MV-4-11 (cell line): ENCODE results near the gene SETD2.
"Not testable (repeated sequence)": the region's sequence is repeated elsewhere in the genome, so short reads cannot be mapped to it uniquely, and the experiment has no call there.

Experiments
- DNase-seq: peaks from one replicate; lab custom pipeline; 2025; lab: John Stamatoyannopoulos, UW

The SETD2 gene

DNA sequence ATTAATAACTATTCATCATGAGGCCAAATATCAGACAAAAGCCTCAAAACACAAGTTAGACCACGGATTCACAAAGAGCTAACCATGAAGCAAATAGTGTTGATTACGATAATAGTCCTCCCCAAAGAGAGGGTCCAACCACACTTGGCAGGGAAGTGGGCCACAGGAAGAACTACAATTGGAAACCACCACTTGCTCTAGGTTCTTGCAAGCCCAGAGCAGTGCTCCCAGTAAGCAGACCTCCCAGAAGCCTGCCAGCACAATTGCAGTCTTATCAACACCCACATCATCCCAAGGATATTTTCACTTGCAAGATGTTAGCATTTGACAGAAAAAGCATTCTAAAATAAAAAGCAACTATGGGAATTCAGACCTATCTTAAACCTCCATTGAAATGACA is 11.3 kb downstream of the SETD2 start:
- DNase-seq = no peak

DNA sequence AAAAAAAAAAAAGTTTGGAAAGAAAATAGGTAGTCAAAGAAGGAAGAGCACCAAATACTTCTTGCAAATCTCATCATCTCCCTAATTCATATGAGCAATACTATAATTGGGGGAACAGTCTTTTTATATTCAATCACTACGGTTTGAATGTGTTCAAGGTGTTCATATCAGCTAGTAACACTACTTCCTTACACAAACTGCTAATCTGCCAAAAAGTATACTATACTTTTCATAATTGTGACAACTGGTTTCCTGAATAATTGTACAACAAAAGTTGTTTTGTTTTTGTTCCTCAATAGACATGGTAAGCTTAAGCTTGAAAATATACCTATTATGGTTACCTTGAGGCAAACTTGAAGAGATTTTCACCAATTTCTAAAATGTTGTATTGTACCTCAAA is 12.1 kb downstream of the SETD2 start:
- no peak for DNase-seq

DNA sequence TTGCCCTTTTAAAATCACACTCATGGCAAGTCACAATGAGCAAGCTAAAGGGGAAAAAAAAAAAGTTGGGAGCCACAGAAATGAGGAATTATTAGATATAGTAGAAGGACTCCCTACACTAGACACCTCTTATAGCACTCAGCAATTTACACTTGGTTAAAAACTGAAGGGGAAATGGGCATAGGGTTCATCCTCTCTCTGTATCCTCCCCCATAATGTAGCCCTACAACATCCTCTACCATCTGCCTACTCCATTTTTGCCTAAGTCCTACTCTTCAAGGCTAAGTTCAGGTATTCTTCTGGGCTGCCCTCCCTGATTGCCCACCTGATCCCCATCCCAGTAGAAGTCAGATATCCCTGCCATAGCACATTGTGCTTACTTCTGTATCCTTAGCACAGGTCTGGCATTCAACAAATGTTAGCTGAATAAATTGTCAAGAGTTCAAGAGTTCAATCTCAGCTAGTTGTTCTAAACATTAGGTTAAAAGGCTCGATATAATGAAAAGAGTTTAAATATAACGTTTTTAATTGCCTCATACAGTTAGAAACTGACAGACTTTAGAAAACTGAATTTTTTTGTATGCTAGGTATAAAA is 14.5 kb downstream of the SETD2 start:
- DNase-seq = no peak

DNA sequence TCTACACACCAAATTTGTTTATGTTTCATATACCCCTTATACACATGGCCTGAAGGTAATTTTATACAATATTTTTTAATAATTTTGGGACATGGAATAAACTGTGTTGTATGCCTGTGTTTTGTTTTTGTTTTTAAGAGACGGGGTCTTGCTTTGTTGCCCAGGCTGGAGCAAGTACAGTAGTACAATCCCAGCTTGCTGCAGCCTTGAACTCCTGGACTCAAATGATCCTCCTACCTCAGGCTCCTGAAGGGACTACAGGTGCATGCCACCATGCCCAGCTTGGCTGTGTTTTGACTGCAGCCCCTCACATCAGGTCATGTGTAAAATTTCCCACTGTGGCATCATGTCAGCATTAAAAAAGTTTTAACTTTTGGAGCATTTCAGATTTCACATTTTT is 18.6 kb downstream of the SETD2 start:
- no peak for DNase-seq

DNA sequence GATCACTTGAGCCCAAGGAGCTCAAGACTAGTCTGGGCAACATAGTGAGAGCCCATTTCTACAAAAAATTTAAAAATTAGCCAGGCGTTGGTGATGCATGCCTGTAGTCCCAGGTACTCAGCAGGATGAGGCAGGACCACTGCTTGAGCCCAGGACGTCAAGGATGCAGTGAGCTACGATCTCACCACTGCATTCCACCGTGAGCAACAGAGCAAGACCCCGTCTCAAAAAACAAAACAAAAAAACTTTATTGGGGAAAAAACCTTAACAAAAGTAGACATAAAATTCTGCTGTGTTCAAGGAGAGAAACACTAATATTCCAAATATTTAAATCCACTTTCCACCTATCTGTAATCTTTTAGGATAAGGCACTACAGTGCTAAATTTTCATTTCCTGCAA is 20.8 kb downstream of the SETD2 start:
- DNase-seq = no peak

DNA sequence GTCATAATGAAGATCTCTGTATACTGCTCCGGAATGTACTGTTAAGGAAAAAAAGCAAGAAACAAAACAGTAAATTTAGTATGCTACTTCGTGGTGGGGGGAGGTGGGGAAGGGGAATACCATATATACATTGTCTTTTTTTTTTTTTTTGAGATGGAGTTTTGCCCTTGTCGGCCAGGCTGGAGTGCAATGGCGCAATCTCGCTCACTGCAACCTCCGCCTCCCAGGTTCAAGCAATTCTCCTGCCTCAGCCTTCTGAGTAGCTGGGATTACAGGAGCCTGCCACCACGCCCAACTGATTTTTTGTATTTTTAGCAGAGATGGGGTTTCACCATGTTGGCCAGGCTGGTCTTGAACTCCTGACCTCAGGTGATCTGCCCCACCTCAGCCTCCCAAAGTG is 21.4 kb downstream of the SETD2 start:
- not testable (repeated sequence) for DNase-seq

DNA sequence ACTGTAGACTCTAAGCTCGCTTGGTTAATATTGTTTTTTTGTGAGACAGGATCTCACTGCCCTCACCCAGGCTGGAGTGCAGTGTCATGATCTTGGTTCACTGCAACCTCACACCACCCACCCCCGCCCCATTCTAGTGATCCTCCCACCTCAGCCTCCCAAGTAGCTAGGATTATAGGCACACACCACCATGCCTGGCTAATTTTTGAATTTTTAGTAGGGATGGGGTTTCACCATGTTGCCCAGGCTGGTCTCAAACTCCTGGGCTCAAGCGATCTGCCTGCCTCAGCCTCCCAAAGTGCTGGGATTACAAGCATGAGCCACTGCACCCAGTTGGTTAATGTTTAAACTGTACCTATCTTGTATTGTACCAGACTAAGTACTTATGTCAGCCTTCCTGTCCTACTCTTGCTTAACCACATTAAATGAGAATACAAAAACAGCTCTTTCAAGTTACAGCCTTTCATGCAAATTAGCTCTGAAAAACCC is 22.9 kb downstream of the SETD2 start:
- not testable (repeated sequence) for DNase-seq

DNA sequence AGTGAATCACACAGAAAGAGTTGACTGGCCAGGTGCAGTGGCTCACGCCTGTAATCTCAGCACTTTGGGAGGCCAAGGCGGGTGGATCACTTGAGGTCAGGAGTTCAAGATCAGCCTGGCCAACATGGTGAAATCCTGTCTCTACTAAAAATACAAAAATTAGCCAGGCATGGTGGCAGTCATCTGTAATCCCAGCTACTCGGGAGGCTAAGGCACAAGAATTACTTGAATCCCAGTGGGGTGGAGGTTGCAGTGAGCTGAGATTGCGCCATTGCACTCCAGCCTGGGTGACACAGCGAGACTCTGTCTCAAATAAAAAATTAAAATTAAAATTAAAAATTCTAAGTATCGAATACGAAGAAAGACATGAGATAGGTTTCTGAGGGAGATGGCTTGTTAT is 23.4 kb downstream of the SETD2 start:
- DNase-seq = not testable (repeated sequence)

DNA sequence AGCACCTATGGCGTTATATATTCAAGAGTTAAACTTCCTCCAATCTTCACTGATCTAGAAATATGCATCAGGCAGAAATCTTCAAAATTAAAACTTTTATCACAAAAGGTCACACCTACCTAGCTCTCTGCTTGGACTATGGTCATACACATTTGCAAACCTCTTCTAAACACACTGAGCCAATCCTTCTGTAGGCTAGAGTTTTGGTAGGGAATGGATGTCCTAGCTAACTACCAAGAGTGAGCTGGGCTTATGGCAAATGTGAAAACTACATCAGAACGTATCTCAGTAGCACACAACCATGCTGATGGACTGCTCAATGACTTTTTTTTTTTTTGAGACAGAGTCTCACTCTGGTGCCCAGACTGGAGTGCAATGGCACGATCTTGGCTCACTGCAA is 29.6 kb downstream of the SETD2 start:
- no peak for DNase-seq

DNA sequence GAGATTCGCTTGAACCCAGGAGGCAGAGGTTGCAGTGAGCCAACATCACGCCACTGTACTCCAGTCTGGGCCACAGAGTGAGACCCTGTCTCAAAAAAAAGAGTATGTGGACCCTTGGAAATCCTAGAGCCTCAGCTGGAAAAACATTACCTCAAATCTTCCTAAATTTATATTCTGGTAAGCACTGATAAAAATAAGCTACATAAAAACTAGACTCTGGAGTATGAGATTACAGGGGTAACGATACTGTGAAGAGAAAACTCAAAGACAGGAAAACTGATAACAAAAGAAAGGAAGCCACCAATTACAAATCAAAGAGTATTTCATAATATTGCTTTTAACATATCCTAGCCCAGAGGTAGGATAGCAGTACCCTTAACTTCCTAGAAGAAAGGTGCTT is 30.3 kb downstream of the SETD2 start:
- no peak for DNase-seq

DNA sequence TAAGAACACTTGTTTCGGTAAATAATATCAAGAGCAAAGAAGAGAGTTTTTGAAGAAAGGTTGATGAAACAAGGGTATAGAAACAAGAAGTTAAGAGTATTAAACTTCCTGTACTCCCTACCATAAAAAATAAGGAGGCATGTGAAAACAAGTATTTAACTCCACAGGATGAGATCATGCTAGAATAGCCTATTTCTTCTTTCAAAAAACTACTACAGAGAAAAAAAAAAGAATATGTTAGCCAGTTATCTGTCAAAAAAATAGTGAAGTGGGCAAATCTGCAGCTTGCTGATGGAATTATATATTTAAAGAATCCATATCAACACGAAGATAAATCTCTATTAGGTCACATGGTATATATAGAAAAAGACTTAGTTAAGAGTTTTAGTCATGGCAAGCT is 33.4 kb downstream of the SETD2 start:
- DNase-seq = no peak

DNA sequence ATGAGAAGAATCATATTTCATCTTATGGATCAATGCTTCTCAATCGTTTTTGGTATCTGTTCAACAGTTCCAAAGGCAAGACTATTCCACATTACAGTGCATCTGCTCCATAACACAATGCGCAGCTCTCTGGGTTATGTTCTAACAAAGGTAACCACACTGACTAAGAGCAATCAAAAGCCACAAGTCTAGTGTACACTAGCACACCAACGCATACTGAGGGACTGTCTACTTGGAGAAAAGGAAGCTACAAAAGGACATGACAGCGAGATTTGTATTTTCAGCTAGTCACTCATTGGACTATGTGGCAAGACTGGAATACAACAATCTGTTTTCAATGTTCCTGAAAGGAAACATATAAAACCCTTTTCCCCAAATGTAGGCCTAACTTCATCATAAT is 35.8 kb downstream of the SETD2 start:
- peak; percentile 17 for DNase-seq

DNA sequence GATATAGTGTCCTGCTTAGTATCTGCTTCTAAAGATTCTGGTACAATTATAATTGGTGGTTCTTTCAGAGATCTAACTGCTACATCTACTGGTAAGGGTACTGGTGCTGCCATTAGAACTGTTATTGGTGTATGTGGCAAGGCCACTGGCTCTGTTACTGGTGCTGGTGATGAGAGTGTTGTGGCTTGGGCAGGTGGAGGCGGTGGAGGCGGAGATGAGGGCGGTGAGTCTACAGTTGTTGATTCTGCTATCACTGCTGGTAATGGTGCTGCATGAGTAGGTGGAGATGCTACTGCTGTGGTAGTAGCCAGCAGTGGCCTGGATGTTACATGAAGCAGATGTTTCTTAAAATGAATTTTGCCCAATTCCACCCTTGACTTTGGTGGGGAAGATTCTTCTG is 40.1 kb downstream of the SETD2 start:
- no peak for DNase-seq

DNA sequence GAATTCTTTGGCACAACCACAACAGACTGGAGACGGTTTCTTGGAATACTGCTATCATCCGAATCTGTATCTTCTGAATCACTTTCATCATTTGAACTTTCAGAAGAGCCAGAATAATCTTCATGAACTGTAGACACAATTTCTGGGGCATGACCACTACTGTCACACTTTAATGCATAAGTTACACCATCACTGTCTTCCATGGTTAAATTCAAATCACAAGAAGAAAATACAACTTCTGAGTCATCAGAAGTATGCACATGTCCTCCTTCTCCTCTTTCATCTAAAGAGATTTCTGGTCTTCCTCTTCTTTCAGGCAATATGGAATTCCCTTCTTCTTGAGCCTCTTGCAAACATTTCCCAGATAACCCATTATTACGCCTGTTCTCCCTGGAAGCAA is 42.5 kb downstream of the SETD2 start:
- no peak for DNase-seq

DNA sequence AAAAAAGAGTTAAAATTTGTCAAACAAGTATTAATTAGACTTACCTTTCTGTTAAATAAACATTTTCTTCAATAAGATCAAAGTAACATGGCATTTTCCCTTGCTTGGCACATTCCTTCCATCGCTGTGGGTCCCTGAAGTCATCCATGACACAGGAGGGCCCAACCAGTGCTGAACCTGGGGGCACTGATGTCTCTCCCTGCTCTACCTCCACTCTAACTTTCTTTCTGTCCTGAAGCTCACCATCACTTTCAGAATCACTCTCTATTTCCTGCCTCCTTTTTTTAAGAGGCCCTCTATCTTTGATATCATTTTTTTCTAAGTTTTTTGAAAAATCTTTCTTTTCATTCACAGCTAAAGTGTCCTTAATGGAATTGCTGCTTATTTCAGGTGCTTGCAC is 43.8 kb downstream of the SETD2 start:
- no peak for DNase-seq

DNA sequence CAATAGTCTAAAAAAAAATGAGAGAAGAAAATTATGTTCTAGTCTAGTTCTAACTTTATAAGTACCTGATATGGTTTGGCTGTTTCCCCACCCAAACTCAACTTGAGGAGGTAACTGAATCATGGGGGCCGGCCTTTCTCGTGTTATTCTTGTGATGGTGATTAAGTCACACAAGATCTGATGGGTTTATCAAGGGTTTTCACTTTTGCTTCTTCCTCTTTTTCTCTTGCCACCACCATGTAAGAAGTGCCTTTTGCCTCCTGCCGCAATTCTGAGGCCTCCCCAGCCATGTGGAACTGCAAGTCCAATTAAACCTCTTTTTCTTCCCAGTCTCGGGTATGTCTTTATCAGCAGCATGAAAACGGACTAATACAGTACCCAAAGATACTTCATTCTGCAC is 44.5 kb downstream of the SETD2 start:
- peak; percentile 37 for DNase-seq

DNA sequence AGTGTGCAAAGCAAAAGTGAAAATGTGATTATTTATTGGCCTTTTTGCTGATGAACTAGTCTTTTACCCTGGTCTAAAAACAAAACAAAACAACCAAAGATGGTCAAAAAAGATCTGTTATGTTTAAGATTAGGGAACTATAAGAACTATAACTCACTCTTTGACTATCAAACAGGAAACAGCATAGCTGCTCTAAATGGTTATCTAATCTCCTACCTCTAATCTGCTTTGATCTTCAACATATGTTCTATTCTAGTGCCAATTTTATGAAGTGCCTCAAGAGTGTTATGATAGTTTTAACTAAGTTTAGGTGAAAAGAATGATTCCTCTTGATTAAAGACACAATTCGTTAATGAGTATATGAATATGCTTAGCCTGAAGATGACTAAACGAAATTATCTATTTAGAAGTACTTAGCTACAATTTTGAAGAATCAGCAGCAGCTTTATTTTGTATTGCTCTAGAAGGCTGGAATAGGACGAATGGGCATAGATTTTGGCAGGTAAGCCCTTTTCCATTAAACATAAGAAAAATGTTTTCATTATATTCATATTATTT is 46.0 kb downstream of the SETD2 start:
- peak; percentile 10 for DNase-seq

DNA sequence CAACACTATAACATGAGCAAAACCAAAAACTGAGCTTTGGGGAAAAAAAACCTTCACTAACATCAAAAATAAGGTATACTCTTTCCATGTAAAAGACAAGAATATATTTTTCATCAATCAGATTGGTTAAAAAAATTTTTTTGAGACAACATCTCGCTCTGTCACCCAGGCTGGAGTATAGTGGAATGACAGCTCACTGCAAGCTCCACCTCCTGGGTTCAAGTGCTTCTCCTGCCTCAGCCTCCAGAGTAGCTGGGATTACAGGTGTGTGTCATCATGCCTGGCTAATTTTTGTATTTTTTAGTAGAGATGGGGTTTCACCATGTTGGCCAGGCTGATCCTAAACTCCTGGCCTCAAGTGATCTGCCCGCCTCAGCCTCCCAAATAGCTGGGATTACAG is 48.4 kb downstream of the SETD2 start:
- not testable (repeated sequence) for DNase-seq

DNA sequence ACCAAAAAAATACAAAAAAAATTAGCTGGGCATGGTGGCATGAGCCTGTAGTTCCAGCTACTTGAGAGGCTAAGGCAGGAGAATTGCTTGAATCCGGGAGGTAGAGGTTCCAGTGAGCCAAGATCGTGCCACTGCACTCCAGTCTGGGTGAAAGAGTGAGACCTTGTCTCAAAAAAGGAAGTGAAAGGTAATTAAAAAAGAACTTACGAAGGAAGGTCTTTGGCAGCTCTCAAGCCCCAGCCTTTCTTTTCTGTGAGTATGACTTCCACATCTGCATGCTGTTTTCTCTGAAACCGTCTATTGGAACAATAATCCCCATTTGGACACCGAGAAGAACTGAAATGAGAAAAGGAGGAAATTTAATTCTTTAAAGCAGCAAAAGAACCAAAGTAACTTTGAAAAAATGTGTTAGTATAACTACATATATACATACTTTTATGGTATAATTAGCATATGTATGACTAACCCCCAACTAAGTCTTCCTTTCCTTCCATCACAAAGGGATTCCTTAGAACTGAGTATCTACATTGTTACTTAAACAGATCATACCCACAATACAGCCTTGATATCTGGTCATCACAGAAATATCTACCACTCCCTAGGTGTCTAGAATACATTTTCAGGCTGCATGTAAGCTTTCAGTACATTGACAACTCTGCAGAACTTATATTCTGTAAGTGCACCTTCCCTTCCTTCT is 50.1 kb downstream of the SETD2 start:
- DNase-seq = peak; percentile 84

DNA sequence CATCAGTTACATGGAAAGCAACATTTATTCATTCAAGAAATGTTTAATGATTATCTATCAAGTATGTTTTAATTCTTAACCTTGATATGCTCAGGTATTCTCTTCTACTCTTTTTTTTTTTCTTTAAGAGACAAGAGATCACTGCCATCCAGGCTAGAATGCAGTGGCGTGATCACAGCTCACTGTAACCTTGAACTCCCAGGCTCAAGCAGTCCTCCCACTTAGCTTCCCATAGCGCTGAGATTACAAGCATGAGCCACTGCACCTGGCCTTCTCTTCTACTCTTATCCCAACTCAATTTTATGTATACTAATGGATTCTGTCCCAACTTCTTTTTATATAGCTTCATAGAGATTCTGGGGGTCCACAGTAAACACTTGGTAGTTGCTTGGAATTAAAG is 50.9 kb downstream of the SETD2 start:
- no peak for DNase-seq

DNA sequence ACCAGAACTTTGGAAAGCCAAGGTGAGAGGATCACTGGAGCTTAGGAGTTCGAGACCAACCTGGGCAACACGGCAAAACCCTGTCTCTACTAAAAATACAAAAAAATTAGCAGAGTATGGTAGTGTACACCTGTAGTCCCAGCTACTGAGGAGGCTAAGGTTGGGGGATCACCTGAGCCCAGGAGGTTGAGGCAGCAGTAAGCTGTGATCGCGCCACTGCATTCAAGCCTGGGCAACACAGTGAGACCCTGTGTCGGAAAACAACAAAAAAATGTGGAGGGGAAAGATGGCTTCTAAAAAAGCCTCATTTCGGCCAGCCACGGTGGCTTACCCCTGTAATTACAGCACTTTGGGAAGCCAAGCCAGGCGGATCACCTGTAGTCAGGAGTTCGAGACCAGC is 54.5 kb downstream of the SETD2 start:
- DNase-seq = no peak

DNA sequence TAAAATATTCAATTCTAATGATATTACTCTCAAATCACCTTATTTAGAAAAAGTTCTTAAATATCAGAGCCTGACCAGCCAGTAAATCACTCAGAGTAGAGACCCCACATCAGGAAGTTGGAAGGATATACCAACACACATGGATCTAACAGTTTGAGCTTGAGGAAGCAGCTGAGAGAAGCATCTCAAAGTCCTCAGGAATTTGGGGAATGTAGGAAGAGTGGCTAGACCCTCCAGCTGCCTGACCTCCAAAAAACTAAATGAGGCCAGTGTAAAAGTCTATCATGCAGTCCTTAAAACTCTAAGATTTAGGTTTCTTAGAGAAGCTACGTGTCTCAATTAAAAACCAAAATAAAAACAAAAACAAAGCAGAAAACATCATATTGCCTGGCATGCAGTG is 55.4 kb downstream of the SETD2 start:
- no peak for DNase-seq

DNA sequence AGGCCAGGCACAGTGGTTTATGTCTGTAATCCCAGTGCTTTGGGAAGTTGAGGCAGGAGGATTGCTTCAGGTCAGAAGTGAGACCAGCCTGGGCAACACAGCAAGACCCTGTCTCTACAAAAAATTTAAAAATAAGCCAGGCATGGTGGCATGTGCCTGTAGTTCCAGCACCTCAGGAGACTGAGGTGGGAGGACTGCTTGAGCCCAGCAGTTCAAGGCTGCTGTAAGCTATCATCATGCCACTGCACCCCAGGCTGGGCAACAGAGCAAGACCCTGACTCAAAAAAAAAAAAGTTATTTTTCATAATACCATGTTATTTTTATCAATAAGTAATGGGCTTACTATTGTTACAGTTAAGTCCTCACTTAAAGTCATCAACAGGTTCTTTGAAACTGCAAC is 59.7 kb downstream of the SETD2 start:
- no peak for DNase-seq

DNA sequence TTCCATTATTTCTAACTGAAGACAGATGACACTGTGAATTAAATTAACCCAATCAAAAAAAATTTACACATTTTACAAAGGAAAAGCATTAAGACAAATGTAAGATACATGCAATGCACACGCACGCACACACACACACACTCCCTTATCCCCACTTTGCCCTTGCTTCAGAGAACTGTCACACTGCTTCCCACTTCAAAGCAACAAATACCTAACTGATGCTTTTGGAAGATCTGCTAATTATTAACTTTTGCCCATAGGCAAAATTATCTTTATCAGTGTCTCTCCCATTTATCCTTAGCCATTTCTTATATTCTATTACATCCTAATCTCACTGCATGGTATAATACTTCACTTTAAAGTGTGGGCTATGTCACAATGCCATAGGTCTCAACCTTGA is 60.3 kb downstream of the SETD2 start:
- DNase-seq = no peak
